ENCODE data around the gene EMC6. TPM values are rescaled to one million over a fixed set of nuclear protein-coding genes. Genes with fewer than 3 reads are reported as not detected.

The EMC6 gene
- total RNA-seq, 1 experiment from 2014 or later, result 72.2 TPM

DNA sequence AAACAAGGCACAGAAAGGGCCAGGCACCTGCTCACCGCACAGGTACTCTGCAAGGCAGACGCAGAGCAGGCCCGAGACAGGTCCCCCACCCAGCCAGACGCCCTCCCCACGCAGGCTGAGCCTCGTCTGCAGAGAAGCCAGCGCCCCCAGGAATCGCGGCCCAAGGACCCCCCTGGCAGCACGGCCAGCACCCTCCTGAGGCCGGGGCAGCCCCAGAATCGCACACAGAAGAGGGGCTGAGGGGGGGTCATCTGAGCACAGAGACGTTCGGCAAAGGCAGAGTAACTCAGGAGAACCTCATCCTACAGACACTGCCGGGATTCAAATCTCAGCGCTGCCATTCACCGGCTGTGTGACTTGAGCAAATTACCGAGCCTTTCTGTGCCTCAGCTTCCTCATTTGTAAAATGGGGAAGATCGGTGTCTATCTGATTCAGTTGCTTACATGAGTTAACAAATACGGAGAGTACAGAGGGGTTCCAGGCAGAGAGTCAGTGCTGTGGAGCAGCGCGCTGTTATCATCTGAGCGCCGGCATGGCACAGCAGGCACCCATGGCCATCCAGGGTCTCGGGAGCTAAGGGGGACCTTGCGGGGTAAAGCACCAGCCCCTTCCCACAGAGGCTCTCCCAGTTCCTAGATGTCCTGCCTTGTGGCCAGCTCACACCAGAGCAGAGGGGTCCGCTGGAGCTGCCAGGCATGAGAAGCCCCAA is 10.4 kb downstream of the EMC6 start:
- H3K4me1 ChIP-seq (ENCODE audit: insufficient read depth, low read length), result no peaks in the 10 kb centered on the region
- H3K18ac ChIP-seq (ENCODE audit: insufficient read length, low read depth, low read length), result no peak overlapping the region
- H3K27me3 ChIP-seq (ENCODE audit: insufficient read depth, low read length), result no peaks in the 10 kb centered on the region
- no peak overlapping the region for H4K91ac ChIP-seq (ENCODE audit: insufficient read length, low read depth, low read length)
- H3K14ac ChIP-seq (ENCODE audit: insufficient read depth, low read length), result no peak overlapping the region; the same call in 1 of the 2 replicates
- no peaks in the 10 kb centered on the region for H3K23me2 ChIP-seq (ENCODE audit: insufficient read length, low read depth, low read length, poor library complexity, severe bottlenecking)
- peaks cover 4% of the 10 kb centered on the region; the same call in 1 of the 2 replicates for H3K27me3 Mint-ChIP-seq (ENCODE audit: low read depth)
- H4K8ac ChIP-seq (replicated peaks; ENCODE audit: insufficient read length, low read depth, low read length), result no peak overlapping the region
- no peak for DNase-seq
- H3K27ac ChIP-seq (ENCODE audit: insufficient read length, low read depth, low read length), result no peak overlapping the region
- H3K9me3 ChIP-seq (ENCODE audit: control insufficient read depth, low read depth, low read length), result no peaks in the 10 kb centered on the region
- no CpG with 5 or more reads among the region's 27 CpGs for WGBS (ENCODE audit: extremely low coverage, insufficient read length, low lambda C conversion rate)
- no peak overlapping the region for H3K4me2 ChIP-seq (ENCODE audit: insufficient read depth, insufficient read length, low read length)
- H2BK15ac ChIP-seq (ENCODE audit: low read depth, low read length), result no peak overlapping the region
- H3K79me2 ChIP-seq (ENCODE audit: insufficient read depth, low read length), result no peaks in the 10 kb centered on the region
- no peak overlapping the region for H2BK120ac ChIP-seq (ENCODE audit: low read depth, low read length, poor library complexity, severe bottlenecking)
- H3K56ac ChIP-seq (ENCODE audit: insufficient read length, low read depth, low read length), result no peak overlapping the region
- no peak overlapping the region for H2AFZ ChIP-seq (ENCODE audit: low read length)
- no peak overlapping the region for H4K5ac ChIP-seq (ENCODE audit: insufficient read length, low read depth, low read length)
- H3T11ph ChIP-seq (ENCODE audit: low read length), result no peak overlapping the region
- no peak overlapping the region for H3K27ac Mint-ChIP-seq
- H3K4ac ChIP-seq (ENCODE audit: low read depth, low read length), result no peak overlapping the region
- H3K23ac ChIP-seq (ENCODE audit: insufficient read length, low read depth, low read length), result no peak overlapping the region
- H2BK5ac ChIP-seq (ENCODE audit: insufficient read length, low read length), result no peak overlapping the region
- H3K4me1 Mint-ChIP-seq, result peaks cover 11 to 19% of the 10 kb centered on the region in 2 experiments
- H4K20me1 ChIP-seq (ENCODE audit: control insufficient read depth, insufficient read depth, insufficient read length), result no peaks in the 10 kb centered on the region
- no peak overlapping the region for H3K4me3 Mint-ChIP-seq
- TF ChIP-seq, protein P1, sequence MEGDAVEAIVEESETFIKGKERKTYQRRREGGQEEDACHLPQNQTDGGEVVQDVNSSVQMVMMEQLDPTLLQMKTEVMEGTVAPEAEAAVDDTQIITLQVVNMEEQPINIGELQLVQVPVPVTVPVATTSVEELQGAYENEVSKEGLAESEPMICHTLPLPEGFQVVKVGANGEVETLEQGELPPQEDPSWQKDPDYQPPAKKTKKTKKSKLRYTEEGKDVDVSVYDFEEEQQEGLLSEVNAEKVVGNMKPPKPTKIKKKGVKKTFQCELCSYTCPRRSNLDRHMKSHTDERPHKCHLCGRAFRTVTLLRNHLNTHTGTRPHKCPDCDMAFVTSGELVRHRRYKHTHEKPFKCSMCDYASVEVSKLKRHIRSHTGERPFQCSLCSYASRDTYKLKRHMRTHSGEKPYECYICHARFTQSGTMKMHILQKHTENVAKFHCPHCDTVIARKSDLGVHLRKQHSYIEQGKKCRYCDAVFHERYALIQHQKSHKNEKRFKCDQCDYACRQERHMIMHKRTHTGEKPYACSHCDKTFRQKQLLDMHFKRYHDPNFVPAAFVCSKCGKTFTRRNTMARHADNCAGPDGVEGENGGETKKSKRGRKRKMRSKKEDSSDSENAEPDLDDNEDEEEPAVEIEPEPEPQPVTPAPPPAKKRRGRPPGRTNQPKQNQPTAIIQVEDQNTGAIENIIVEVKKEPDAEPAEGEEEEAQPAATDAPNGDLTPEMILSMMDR (conservative IDR thresholded peaks at IDR 0.05), result no peak
- no peak overlapping the region for H2BK20ac ChIP-seq (ENCODE audit: low read depth, low read length, poor library complexity, severe bottlenecking)
- no peak overlapping the region for H2AK5ac ChIP-seq (ENCODE audit: insufficient read length, low read length)
- H3K9ac ChIP-seq (ENCODE audit: extremely low read depth, insufficient read length, low read length), result no peak overlapping the region
- no peaks in the 10 kb centered on the region for H3K79me1 ChIP-seq (ENCODE audit: insufficient read depth, low read depth, low read length, poor library complexity, severe bottlenecking)
- no peaks in the 10 kb centered on the region for H3K9me3 Mint-ChIP-seq
- no peak overlapping the region for H2BK12ac ChIP-seq (ENCODE audit: insufficient read length, low read depth, low read length)
- H3K36me3 Mint-ChIP-seq (ENCODE audit: insufficient read depth in 1 of 3, low read depth in 3 of 3), result no peaks in the 10 kb centered on the region; a peak in 1 of 7 replicates
